ENCODE data around the gene DGCR6. TPM values are rescaled to one million over a fixed set of nuclear protein-coding genes. Genes with fewer than 3 reads are reported as not detected.

DGCR6 gene
- total RNA-seq, 1 experiment from 2014 or later: 1.8 TPM

- H3K4me2 ChIP-seq (ENCODE audit: insufficient read depth, insufficient read length, low read length): no peak overlapping the region
- TF ChIP-seq, protein P1, sequence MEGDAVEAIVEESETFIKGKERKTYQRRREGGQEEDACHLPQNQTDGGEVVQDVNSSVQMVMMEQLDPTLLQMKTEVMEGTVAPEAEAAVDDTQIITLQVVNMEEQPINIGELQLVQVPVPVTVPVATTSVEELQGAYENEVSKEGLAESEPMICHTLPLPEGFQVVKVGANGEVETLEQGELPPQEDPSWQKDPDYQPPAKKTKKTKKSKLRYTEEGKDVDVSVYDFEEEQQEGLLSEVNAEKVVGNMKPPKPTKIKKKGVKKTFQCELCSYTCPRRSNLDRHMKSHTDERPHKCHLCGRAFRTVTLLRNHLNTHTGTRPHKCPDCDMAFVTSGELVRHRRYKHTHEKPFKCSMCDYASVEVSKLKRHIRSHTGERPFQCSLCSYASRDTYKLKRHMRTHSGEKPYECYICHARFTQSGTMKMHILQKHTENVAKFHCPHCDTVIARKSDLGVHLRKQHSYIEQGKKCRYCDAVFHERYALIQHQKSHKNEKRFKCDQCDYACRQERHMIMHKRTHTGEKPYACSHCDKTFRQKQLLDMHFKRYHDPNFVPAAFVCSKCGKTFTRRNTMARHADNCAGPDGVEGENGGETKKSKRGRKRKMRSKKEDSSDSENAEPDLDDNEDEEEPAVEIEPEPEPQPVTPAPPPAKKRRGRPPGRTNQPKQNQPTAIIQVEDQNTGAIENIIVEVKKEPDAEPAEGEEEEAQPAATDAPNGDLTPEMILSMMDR (conservative IDR thresholded peaks at IDR 0.05): no peak
- WGBS (ENCODE audit: extremely low coverage, insufficient read length, low lambda C conversion rate): no CpG with 5 or more reads among the region's 5 CpGs
- H3K4me1 ChIP-seq (ENCODE audit: insufficient read depth, low read length): no peaks in the 10 kb centered on the region
- H4K8ac ChIP-seq (replicated peaks; ENCODE audit: insufficient read length, low read depth, low read length): no peak overlapping the region
- no peak overlapping the region for H2BK20ac ChIP-seq (ENCODE audit: low read depth, low read length, poor library complexity, severe bottlenecking)
- H4K91ac ChIP-seq (ENCODE audit: insufficient read length, low read depth, low read length): no peak overlapping the region
- no peak overlapping the region for H2BK12ac ChIP-seq (ENCODE audit: insufficient read length, low read depth, low read length)
- H3T11ph ChIP-seq (ENCODE audit: low read length): no peak overlapping the region
- H3K79me2 ChIP-seq (ENCODE audit: insufficient read depth, low read length): no peaks in the 10 kb centered on the region
- Mint-ChIP-seq H3K27ac (no peak overlapping the region), H3K4me3 (no peak overlapping the region), H3K27me3 (ENCODE audit: low read depth) (no peaks in the 10 kb centered on the region), H3K9me3 (no peaks in the 10 kb centered on the region), H3K4me1 (no peaks in the 10 kb centered on the region), H3K36me3 (ENCODE audit: insufficient read depth in 1 of 3, low read depth in 3 of 3) (no peaks in the 10 kb centered on the region)
- no peak overlapping the region for H3K56ac ChIP-seq (ENCODE audit: insufficient read length, low read depth, low read length)
- DNase-seq: no peak
- no peaks in the 10 kb centered on the region for H4K20me1 ChIP-seq (ENCODE audit: control insufficient read depth, insufficient read depth, insufficient read length)
- no peak overlapping the region for H2BK120ac ChIP-seq (ENCODE audit: low read depth, low read length, poor library complexity, severe bottlenecking)
- H2AFZ ChIP-seq (ENCODE audit: low read length): no peak overlapping the region
- H3K27me3 ChIP-seq (ENCODE audit: insufficient read depth, low read length): no peaks in the 10 kb centered on the region
- no peaks in the 10 kb centered on the region for H3K79me1 ChIP-seq (ENCODE audit: insufficient read depth, low read depth, low read length, poor library complexity, severe bottlenecking)
- H2BK15ac ChIP-seq (ENCODE audit: low read depth, low read length): no peak overlapping the region
- H3K14ac ChIP-seq (ENCODE audit: insufficient read depth, low read length): no peak overlapping the region
- no peak overlapping the region for H3K4ac ChIP-seq (ENCODE audit: low read depth, low read length)
- no peak overlapping the region for H4K5ac ChIP-seq (ENCODE audit: insufficient read length, low read depth, low read length)
- no peaks in the 10 kb centered on the region for H3K23me2 ChIP-seq (ENCODE audit: insufficient read length, low read depth, low read length, poor library complexity, severe bottlenecking)
- no peak overlapping the region for H3K27ac ChIP-seq (ENCODE audit: insufficient read length, low read depth, low read length)
- H3K9me3 ChIP-seq (ENCODE audit: control insufficient read depth, low read depth, low read length): no peaks in the 10 kb centered on the region
- H2BK5ac ChIP-seq (ENCODE audit: insufficient read length, low read length): no peak overlapping the region
- H2AK5ac ChIP-seq (ENCODE audit: insufficient read length, low read length): no peak overlapping the region
- no peak overlapping the region for H3K23ac ChIP-seq (ENCODE audit: insufficient read length, low read depth, low read length)
- H3K9ac ChIP-seq (ENCODE audit: extremely low read depth, insufficient read length, low read length): no peak overlapping the region
- H3K18ac ChIP-seq (ENCODE audit: insufficient read length, low read depth, low read length): no peak overlapping the region
These were observed 23.3 kb downstream of the DGCR6 start for GRCh38 chr22:18929459-18929858.
